ENCODE measurements around the gene ZFAND2A. TPM values are rescaled to one million over a fixed set of nuclear protein-coding genes. Genes with fewer than 3 reads are reported as not detected.
A peak's percentile ranks its signal among the peaks of the same experiment; 100 is the strongest.

The ZFAND2A gene
- total RNA-seq, 2 experiments from 2014 or later = 23.3 to 24.0 TPM

- Mint-ChIP-seq H3K4me1 (peaks cover 22% of the 10 kb centered on the region), H3K4me3 (no peak overlapping the region), H3K27me3 (peaks cover 5% of the 10 kb centered on the region), H3K9me3 (peaks cover 7% of the 10 kb centered on the region), H3K27ac (peak overlapping the region; percentile 13), H3K36me3 (ENCODE audit: low read depth) (peaks cover 11% of the 10 kb centered on the region)
- POLR2A ChIA-PET = no interaction called here
- no peak for DNase-seq
- CTCF ChIA-PET = interaction anchor here (5.2 to 6.0 kb wide), 2 partner anchors 14 to 15 kb away, joined by 43 to 50 read pairs; no protein-coding TSS in a partner anchor
These were observed 30.2 kb upstream of the ZFAND2A start for GRCh38 chr7:1189986-1190772.

- Mint-ChIP-seq H3K27ac (peak overlapping the region; percentile 52), H3K36me3 (ENCODE audit: low read depth) (peaks cover 11% of the 10 kb centered on the region), H3K27me3 (peaks cover 4% of the 10 kb centered on the region), H3K4me3 (no peak overlapping the region), H3K4me1 (peaks cover 22% of the 10 kb centered on the region), H3K9me3 (peaks cover 7% of the 10 kb centered on the region)
- no peak for DNase-seq
- CTCF ChIA-PET = interaction anchor here (6.0 kb wide), 1 partner anchor 12 kb away, joined by 43 read pairs; no protein-coding TSS in a partner anchor
- POLR2A ChIA-PET = no interaction called here
These were observed 28.8 kb upstream of the ZFAND2A start for GRCh38 chr7:1188720-1189294.

DNA sequence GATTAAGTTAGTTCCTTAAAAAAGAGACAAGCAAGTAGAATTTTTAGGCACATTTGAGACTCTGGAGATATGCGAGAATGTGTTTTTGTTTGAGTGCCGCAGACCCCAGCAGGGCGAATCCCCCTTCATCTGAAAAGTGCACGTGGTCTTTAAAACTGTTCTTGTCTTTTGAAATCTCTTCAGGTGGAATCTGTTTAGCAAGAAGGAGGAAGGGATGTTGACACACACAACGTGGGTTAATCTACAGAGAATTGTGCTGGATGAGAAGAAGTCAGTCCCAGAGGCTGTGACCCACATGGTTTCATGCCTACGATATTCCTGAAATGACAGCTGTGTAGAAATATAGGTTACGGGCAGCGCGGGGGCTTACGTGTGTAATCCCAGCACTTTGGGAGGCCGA is 27.1 kb upstream of the ZFAND2A start:
- no peak overlapping the region for H3K4me3 Mint-ChIP-seq
- ChIA-PET POLR2A (no interaction called here), CTCF (interaction anchor here (6.0 kb wide), 1 partner anchor 11 kb away, joined by 43 read pairs; no protein-coding TSS in a partner anchor)

GRCh38 chr7:1181640-1182039 is 21.6 kb upstream of the ZFAND2A start:
- no peaks in the 10 kb centered on the region for H3K36me3 Mint-ChIP-seq (ENCODE audit: low read depth)
- H3K4me1 Mint-ChIP-seq = peaks cover 9% of the 10 kb centered on the region
- no peak for DNase-seq
- H3K9me3 Mint-ChIP-seq = no peaks in the 10 kb centered on the region
- CTCF ChIA-PET = no interaction called here
- no peak overlapping the region for H3K4me3 Mint-ChIP-seq
- H3K27me3 Mint-ChIP-seq = peaks cover 11% of the 10 kb centered on the region
- no peak overlapping the region for H3K27ac Mint-ChIP-seq
- POLR2A ChIA-PET = no interaction called here

More for the DNA sequence above, 27.1 kb upstream of the ZFAND2A start:
- DNase-seq = no peak
- no peak overlapping the region for H3K27ac Mint-ChIP-seq
- peaks cover 8% of the 10 kb centered on the region for H3K36me3 Mint-ChIP-seq (ENCODE audit: low read depth)
- peaks cover 4% of the 10 kb centered on the region for H3K9me3 Mint-ChIP-seq
- peaks cover 15% of the 10 kb centered on the region for H3K4me1 Mint-ChIP-seq
- H3K27me3 Mint-ChIP-seq = peaks cover 4% of the 10 kb centered on the region

DNA sequence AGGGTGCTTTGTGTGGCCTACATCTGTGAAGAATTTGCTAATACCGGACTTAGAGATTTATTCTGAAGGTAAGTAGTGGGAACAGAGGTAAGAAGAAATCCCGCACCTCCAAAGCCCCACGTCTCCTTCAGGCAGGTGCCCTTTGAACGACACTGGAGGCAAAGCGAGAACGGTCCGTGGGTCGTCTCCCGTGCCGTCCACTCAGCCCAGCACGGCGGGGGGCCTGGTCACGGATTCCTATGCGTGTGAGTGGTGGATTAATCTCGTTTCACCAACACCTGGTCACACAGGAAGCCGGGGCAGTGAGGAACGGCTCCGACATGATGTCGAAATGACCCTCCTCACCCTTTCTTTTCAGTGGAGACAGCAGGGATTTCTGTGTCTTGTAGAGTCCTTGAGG is 21.0 kb upstream of the ZFAND2A start:
- Mint-ChIP-seq H3K4me1 (peaks cover 15% of the 10 kb centered on the region), H3K36me3 (ENCODE audit: low read depth) (no peaks in the 10 kb centered on the region), H3K27me3 (peaks cover 11% of the 10 kb centered on the region), H3K9me3 (no peaks in the 10 kb centered on the region), H3K4me3 (no peak overlapping the region), H3K27ac (no peak overlapping the region)
- ChIA-PET CTCF (interaction anchor here (0.6 kb wide), 1 partner anchor 231 kb away, joined by 3 read pairs; no protein-coding TSS in a partner anchor), POLR2A (no interaction called here)
- no peak for DNase-seq

GRCh38 chr7:1176891-1177373 is 16.9 kb upstream of the ZFAND2A start:
- Mint-ChIP-seq H3K27me3 (peaks cover 11% of the 10 kb centered on the region), H3K4me3 (no peak overlapping the region), H3K36me3 (ENCODE audit: low read depth) (no peaks in the 10 kb centered on the region), H3K4me1 (peaks cover 15% of the 10 kb centered on the region), H3K9me3 (no peaks in the 10 kb centered on the region), H3K27ac (peak overlapping the region; percentile 39)
- ChIA-PET POLR2A (no interaction called here), CTCF (interaction anchor here (0.8 to 4.3 kb wide), 20 partner anchors 10 to 231 kb away, joined by 3 to 50 read pairs (median 5); partner anchors contain the start of gene ZFAND2A)
- peak; percentile 82 for DNase-seq

DNA sequence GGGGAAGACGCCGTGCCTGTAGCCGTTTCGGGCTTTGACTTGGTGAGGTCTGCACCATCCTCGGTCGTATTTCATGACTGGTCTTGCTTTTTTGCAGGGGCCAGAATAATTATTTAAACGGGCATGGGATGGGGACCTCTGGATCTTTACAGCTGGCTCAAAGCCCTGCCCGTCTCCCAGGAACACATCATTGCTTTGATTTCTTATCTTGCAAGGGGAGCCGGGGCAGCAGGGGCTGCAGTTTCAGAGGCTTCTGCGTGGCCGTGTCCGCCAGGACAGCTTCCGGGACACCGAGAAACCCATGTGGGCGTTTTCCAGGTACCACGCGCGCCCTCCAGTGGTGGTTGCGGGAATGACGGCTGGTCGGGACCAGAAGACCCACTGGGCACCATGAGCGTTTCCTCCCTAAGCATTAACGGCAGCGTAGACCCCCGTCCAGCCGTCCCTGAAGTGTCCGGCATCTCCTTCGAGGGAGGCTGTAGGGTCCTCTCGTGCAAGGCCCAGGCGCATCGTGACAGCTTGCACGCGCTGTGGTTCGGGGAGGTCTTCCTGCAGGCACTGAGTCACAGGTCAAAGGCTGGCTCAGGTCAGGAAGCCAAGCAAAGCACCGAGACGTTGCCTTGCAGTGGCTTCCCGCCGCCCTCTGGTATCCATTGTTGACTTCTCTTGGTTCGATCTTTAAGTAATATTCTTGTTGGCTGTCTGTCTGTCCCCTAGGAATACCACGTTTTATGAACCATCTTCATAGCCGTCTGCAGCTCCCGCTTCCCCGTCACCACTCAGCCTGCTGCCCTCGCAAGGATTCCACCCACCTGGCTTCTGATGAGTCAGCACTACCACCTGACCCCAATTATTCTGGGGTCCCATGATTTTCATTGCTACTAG is 16.2 kb upstream of the ZFAND2A start:
- Mint-ChIP-seq H3K36me3 (ENCODE audit: low read depth) (no peaks in the 10 kb centered on the region), H3K27ac (peak overlapping the region; percentile 74), H3K4me1 (peaks cover 17% of the 10 kb centered on the region), H3K9me3 (no peaks in the 10 kb centered on the region), H3K4me3 (peak overlapping the region; percentile 30), H3K27me3 (peaks cover 11% of the 10 kb centered on the region)
- ChIA-PET CTCF (interaction anchor here (0.5 to 4.3 kb wide), 27 partner anchors 10 to 237 kb away, joined by 3 to 50 read pairs (median 5); partner anchors contain the start of genes GPR146 and ZFAND2A), POLR2A (interaction anchor here (0.6 kb wide), 1 partner anchor 333 kb away, joined by 3 read pairs; no protein-coding TSS in a partner anchor)
- DNase-seq = peak; percentile 82

GRCh38 chr7:1175597-1175966 is 15.6 kb upstream of the ZFAND2A start:
- Mint-ChIP-seq H3K4me3 (no peak overlapping the region), H3K36me3 (ENCODE audit: low read depth) (no peaks in the 10 kb centered on the region), H3K9me3 (no peaks in the 10 kb centered on the region), H3K27me3 (peaks cover 11% of the 10 kb centered on the region), H3K4me1 (peaks cover 18% of the 10 kb centered on the region), H3K27ac (peak overlapping the region; percentile 50)
- ChIA-PET POLR2A (interaction anchor here (0.6 kb wide), 1 partner anchor 332 kb away, joined by 3 read pairs; no protein-coding TSS in a partner anchor), CTCF (interaction anchor here (0.5 to 4.3 kb wide), 14 partner anchors 9 to 237 kb away, joined by 3 to 50 read pairs (median 4); partner anchors contain the start of genes GPR146 and ZFAND2A)
- DNase-seq = no peak

GRCh38 chr7:1174881-1175596 is 15.0 kb upstream of the ZFAND2A start:
- Mint-ChIP-seq H3K4me1 (peaks cover 20% of the 10 kb centered on the region), H3K36me3 (ENCODE audit: low read depth) (no peaks in the 10 kb centered on the region), H3K27ac (peak overlapping the region; percentile 50), H3K4me3 (no peak overlapping the region), H3K9me3 (no peaks in the 10 kb centered on the region), H3K27me3 (peaks cover 11% of the 10 kb centered on the region)
- POLR2A ChIA-PET = no interaction called here
- CTCF ChIA-PET = interaction anchor here (0.8 to 4.3 kb wide), 9 partner anchors 8 to 238 kb away, joined by 3 to 50 read pairs (median 5); partner anchors contain the start of gene GPR146
- no peak for DNase-seq

DNA sequence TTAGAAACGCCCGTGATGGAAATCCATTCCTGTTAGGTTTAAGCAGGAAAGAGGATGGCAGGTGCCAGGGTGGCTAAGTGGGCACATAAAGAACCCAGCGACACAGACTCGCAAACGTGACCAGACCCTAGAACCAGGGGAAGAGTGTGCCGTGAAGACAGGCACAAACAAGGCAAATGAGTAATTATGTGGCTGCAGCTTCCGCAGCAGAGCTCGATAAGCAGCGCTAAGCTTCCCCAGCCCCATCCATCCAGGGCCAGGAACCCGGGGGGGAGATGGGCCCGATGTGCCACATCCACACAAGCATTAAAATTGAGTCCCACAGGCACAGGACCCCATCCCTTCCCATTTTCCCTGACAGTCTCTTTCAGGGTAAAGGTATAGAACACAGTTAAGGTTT is 14.0 kb upstream of the ZFAND2A start:
- DNase-seq = no peak
- Mint-ChIP-seq H3K27me3 (peaks cover 8% of the 10 kb centered on the region), H3K27ac (no peak overlapping the region), H3K36me3 (ENCODE audit: low read depth) (no peaks in the 10 kb centered on the region), H3K4me3 (no peak overlapping the region), H3K4me1 (peaks cover 31% of the 10 kb centered on the region), H3K9me3 (no peaks in the 10 kb centered on the region)
- POLR2A ChIA-PET = no interaction called here
- CTCF ChIA-PET = interaction anchor here (1.6 to 4.3 kb wide), 3 partner anchors 9 to 181 kb away, joined by 5 to 50 read pairs (median 13); no protein-coding TSS in a partner anchor

DNA sequence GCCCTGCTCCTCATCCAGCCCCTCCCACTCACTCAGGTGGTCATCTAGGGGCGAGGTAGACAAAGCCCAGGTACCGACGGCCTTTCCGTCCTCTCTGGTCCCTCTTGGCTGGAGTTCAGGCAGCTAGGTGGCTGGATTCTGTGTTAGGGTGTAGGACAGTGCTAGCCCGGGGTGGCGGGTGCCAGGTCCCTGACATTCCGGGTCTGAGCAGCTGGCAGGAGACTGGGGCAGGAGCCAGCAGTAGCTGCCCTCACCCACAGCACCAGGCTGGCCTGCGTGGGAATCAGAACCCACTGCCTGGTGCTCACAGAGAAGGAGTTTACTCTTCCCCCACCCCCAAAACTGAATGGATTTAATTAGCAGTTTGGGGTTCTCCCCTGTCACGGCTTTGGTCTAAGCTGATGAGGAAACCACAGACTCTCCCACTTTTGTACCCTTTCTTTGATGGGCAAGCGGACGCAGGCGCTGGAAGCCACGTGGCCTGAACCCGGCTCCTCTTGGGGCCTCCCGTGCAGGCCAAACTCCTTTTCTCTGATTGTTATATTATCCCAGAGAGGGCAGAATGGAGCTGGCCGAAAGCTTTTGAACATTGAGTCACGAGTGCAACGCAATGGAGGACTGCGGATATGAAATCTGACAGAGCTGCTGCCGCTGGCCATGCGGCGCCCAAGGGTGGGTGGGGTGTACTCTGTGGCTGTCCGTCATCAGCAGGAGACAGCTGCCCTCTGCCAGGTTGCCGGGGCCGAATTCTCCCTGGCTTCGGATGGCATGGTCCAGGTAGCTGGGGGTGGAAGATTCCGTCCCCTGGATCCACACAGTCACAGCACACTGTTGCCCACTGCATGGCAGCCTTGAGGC is 12.9 kb upstream of the ZFAND2A start:
- DNase-seq = no peak
- H3K27ac Mint-ChIP-seq = no peak overlapping the region
- H3K27me3 Mint-ChIP-seq = peaks cover 2% of the 10 kb centered on the region
- peaks cover 31% of the 10 kb centered on the region for H3K4me1 Mint-ChIP-seq
- no peak overlapping the region for H3K4me3 Mint-ChIP-seq
- no peaks in the 10 kb centered on the region for H3K9me3 Mint-ChIP-seq
- no peaks in the 10 kb centered on the region for H3K36me3 Mint-ChIP-seq (ENCODE audit: low read depth)
- CTCF ChIA-PET = interaction anchor here (0.6 to 2.8 kb wide), 3 partner anchors 10 to 180 kb away, joined by 4 to 13 read pairs (median 5); no protein-coding TSS in a partner anchor
- POLR2A ChIA-PET = interaction anchor here (0.6 kb wide), 1 partner anchor 194 kb away, joined by 3 read pairs; no protein-coding TSS in a partner anchor

Measured in activated CD4-positive, alpha-beta T cell treated with anti-CD3 and anti-CD28 coated beads, Interleukin-2, amount 10 ng/mL, durations not matched to agents 7 days and 5 days (primary cell).